ENCODE data around the gene HSPBAP1.
"Not testable (repeated sequence)": the region's sequence is repeated elsewhere in the genome, so short reads cannot be mapped to it uniquely, and the experiment has no call there.

Gene HSPBAP1

DNA sequence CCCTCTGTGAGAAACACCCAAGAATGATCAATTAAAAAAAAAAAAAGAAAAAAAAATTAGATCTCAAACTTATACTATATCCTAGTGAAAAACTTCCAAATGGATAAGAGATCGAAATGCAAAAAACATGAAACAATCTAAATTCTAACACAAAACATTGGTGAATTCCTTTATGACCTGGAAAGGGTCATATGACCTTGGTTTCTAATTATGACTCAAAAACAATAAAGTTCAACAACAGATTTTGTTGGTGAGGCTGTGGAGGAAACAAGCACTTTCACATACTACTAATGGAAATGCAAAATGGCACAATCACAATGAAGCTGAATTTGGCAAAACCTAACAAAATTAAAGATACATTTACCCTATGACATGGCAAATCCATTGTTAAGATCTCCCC lies 45.3 kb downstream of the HSPBAP1 start:
- DNase-seq (ENCODE audit: extremely low read depth, insufficient read length), result no peak
- no peak overlapping the region for H3K4me3 ChIP-seq (replicated peaks; ENCODE audit: low read depth, low read length)
- H3K36me3 ChIP-seq (ENCODE audit: control insufficient read depth, insufficient read depth, low read length), result no peaks in the 10 kb centered on the region; the same call in 1 of the 2 replicates
- TF ChIP-seq, protein P1, sequence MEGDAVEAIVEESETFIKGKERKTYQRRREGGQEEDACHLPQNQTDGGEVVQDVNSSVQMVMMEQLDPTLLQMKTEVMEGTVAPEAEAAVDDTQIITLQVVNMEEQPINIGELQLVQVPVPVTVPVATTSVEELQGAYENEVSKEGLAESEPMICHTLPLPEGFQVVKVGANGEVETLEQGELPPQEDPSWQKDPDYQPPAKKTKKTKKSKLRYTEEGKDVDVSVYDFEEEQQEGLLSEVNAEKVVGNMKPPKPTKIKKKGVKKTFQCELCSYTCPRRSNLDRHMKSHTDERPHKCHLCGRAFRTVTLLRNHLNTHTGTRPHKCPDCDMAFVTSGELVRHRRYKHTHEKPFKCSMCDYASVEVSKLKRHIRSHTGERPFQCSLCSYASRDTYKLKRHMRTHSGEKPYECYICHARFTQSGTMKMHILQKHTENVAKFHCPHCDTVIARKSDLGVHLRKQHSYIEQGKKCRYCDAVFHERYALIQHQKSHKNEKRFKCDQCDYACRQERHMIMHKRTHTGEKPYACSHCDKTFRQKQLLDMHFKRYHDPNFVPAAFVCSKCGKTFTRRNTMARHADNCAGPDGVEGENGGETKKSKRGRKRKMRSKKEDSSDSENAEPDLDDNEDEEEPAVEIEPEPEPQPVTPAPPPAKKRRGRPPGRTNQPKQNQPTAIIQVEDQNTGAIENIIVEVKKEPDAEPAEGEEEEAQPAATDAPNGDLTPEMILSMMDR (IDR thresholded peaks at IDR 0.05; ENCODE audit: insufficient read depth, low read length, poor library complexity, severe bottlenecking), result no peak
- no peaks in the 10 kb centered on the region for H3K27me3 ChIP-seq (replicated peaks; ENCODE audit: control insufficient read depth, insufficient read depth, low read length)

DNA sequence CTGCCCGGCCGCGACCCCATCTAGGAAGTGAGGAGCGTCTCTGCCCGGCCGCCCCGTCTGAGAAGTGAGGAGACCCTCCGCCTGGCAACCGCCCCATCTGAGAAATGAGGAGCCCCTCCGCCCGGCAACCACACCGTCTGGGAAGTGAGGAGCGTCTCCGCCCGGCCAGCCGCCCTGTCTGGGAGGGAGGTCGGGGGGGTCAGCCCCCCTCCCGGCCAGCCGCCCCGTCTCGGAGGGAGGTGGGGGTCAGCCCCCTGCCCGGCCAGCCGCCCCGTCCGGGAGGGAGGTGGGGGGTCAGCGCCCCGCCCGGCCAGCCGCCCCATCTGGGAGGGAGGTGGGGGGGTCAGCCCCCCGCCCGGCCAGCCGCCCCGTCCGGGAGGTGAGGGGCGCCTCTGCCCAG lies 46.3 kb downstream of the HSPBAP1 start:
- not testable (repeated sequence) for H3K27me3 ChIP-seq (replicated peaks; ENCODE audit: control insufficient read depth, insufficient read depth, low read length); H3K4me3 ChIP-seq (replicated peaks; ENCODE audit: low read depth, low read length); H3K36me3 ChIP-seq (ENCODE audit: control insufficient read depth, insufficient read depth, low read length); DNase-seq (ENCODE audit: extremely low read depth, insufficient read length)

- TF ChIP-seq, protein P1 (IDR thresholded peaks at IDR 0.05; ENCODE audit: insufficient read depth, low read length, poor library complexity, severe bottlenecking), result no peak
- Histone ChIP-seq H3K27me3 (replicated peaks; ENCODE audit: control insufficient read depth, insufficient read depth, low read length) (no peaks in the 10 kb centered on the region), H3K36me3 (ENCODE audit: control insufficient read depth, insufficient read depth, low read length) (peaks cover under 1% of the 10 kb centered on the region; the same call in 1 of the 2 replicates), H3K4me3 (replicated peaks; ENCODE audit: low read depth, low read length) (no peak overlapping the region)
- DNase-seq (ENCODE audit: extremely low read depth, insufficient read length), result no peak
Measured at GRCh38 chr3:122745369-122746021, 48.1 kb downstream of the HSPBAP1 start.

- Histone ChIP-seq H3K36me3 (ENCODE audit: control insufficient read depth, insufficient read depth, low read length) (peaks cover 3% of the 10 kb centered on the region), H3K4me3 (replicated peaks; ENCODE audit: low read depth, low read length) (no peak overlapping the region), H3K27me3 (replicated peaks; ENCODE audit: control insufficient read depth, insufficient read depth, low read length) (no peaks in the 10 kb centered on the region)
- DNase-seq (ENCODE audit: extremely low read depth, insufficient read length), result no peak
- TF ChIP-seq, protein P1 (IDR thresholded peaks at IDR 0.05; ENCODE audit: insufficient read depth, low read length, poor library complexity, severe bottlenecking), result no peak
Measured at GRCh38 chr3:122743581-122744120, 50.0 kb downstream of the HSPBAP1 start.

DNA sequence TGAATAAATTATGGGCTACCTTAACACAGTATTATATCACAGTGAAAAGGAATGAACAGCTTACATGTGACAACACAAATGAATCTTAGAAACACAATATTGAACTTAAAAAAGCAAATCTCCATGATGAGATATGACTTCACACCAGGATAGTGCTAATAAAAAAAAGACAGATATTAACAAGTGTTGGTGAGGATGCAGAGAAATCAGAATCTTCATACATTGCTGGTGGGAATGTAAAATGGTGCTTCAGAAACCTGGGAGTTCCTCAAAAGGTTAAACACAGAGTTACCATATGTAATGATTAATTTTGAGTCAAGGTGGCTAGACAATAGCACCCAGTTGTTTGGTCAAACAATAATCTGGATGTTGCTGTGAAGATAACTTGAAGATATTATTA lies 51.4 kb downstream of the HSPBAP1 start:
- DNase-seq (ENCODE audit: extremely low read depth, insufficient read length), result no peak
- no peak overlapping the region for H3K4me3 ChIP-seq (replicated peaks; ENCODE audit: low read depth, low read length)
- H3K27me3 ChIP-seq (replicated peaks; ENCODE audit: control insufficient read depth, insufficient read depth, low read length), result no peaks in the 10 kb centered on the region
- peaks cover 3% of the 10 kb centered on the region for H3K36me3 ChIP-seq (ENCODE audit: control insufficient read depth, insufficient read depth, low read length)
- TF ChIP-seq, protein P1 (IDR thresholded peaks at IDR 0.05; ENCODE audit: insufficient read depth, low read length, poor library complexity, severe bottlenecking), result no peak

DNA sequence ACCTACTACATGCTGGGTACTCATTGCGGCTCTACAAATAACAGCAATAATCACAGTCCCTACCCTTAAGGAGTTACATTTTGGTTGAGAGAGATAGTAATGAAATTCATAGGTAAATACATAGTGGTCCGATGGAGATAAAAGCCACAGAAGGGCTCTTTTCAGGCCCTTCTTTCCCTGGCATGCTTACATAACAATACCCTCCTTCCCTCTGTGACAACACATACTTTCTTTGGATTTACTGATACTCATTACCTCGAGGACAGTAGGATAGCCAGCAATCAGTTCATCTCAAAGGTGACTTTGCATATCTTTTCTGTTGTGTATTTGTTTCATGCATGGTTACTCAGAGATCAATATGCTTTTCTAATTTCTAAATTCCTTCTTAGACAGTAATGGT lies 54.5 kb downstream of the HSPBAP1 start:
- Histone ChIP-seq H3K4me3 (replicated peaks; ENCODE audit: low read depth, low read length) (no peak overlapping the region), H3K27me3 (replicated peaks; ENCODE audit: control insufficient read depth, insufficient read depth, low read length) (no peaks in the 10 kb centered on the region), H3K36me3 (ENCODE audit: control insufficient read depth, insufficient read depth, low read length) (peaks cover 3% of the 10 kb centered on the region)
- no peak for DNase-seq (ENCODE audit: extremely low read depth, insufficient read length)
- TF ChIP-seq, protein P1 (IDR thresholded peaks at IDR 0.05; ENCODE audit: insufficient read depth, low read length, poor library complexity, severe bottlenecking), result no peak

DNA sequence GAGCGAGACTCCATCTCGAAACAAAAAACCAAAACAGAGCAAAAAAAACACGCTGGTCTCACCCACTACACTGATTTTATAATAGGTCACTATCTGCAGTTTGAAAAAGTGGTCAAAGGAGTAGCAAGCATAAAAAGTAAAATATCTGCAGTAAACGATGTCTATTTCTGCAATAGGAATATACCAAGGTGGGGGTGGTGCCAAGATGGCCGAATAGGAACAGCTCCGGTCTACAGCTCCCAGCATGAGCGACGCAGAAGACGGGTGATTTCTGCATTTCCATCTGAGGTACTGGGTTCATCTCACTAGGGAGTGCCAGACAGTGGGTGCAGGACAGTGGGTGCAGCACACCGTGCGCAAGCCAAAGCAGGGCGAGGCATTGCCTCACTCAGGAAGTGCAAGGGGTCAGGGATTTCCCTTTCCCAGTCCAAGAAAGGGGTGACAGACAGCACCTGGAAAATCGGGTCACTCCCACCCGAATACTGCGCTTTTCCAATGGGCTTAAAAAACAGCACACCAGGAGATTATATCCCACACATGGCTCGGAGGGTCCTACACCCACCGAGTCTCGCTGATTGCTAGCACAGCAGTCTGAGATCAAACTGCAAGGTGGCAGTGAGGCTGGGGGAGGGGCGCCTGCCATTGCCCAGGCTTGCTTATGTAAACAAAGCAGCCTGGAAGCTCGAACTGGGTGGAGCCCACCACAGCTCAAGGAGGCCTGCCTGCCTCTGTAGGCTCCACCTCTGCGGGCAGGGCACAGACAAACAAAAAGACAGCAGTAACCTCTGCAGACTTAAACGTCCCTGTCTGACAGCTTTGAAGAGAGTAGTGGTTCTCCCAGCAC lies 60.7 kb downstream of the HSPBAP1 start:
- not testable (repeated sequence) for DNase-seq (ENCODE audit: extremely low read depth, insufficient read length); H3K27me3 ChIP-seq (replicated peaks; ENCODE audit: control insufficient read depth, insufficient read depth, low read length); H3K4me3 ChIP-seq (replicated peaks; ENCODE audit: low read depth, low read length); H3K36me3 ChIP-seq (ENCODE audit: control insufficient read depth, insufficient read depth, low read length)
